Neural progenitor cell (in vitro differentiated cells): ENCODE results near the gene IQCF5. TPM values are rescaled to one million over a fixed set of nuclear protein-coding genes. Genes with fewer than 3 reads are reported as not detected.

ENCODE experiments used
- DNase-seq: peaks from one replicate; pipeline ENCODE4 v3.0.0-alpha.2; 2016; ENCODE audit warnings: low spot score
- H2AFZ ChIP-seq: fragments of 200-600 bp; sonication (generic); replicated peaks from 2 replicates; pipeline ENCODE4 v1.6.1; 2016; ENCODE audit warnings: antibody characterized with exemption
- H3F3A ChIP-seq: fragments of 200-600 bp; sonication (generic); 2 replicates; pipeline ENCODE4 v1.6.1; 2016; ENCODE audit warnings: antibody characterized with exemption, low read depth
- H3K27ac ChIP-seq: fragments of 200-600 bp; sonication (generic); 2 replicates; pipeline ENCODE4 v1.5.1; 2016; ENCODE audit warnings: mild to moderate bottlenecking
- H3K27me3 ChIP-seq: fragments of 200-600 bp; sonication (generic); 2 replicates; pipeline ENCODE4 v1.6.1; 2016; ENCODE audit warnings: mild to moderate bottlenecking, moderate library complexity
- H3K36me3 ChIP-seq: fragments of 200-600 bp; sonication (generic); 2 replicates; pipeline ENCODE4 v1.5.1; 2016
- H3K4me1 ChIP-seq: fragments of 200-600 bp; sonication (generic); 2 replicates; pipeline ENCODE4 v1.6.1; 2016; ENCODE audit warnings: mixed run types
- H3K4me2 ChIP-seq: fragments of 200-600 bp; sonication (generic); 2 replicates; pipeline ENCODE4 v1.6.1; 2016
- H3K4me3 ChIP-seq: fragments of 200-600 bp; sonication (generic); 2 replicates; pipeline ENCODE4 v1.5.1; 2016
- H3K79me2 ChIP-seq: fragments of 200-600 bp; sonication (generic); 2 replicates; pipeline ENCODE4 v1.6.1; 2016; ENCODE audit warnings: low read depth
- H3K9ac ChIP-seq: fragments of 200-600 bp; sonication (generic); 2 replicates; pipeline ENCODE4 v1.6.1; 2016
- H3K9me3 ChIP-seq: fragments of 200-600 bp; sonication (generic); 2 replicates; pipeline ENCODE4 v1.5.1; 2016; ENCODE audit warnings: low read depth
- H4K20me1 ChIP-seq: fragments of 200-600 bp; sonication (generic); 2 replicates; pipeline ENCODE4 v1.6.1; 2016; ENCODE audit warnings: low read depth
- H3K27ac Mint-ChIP-seq: 3 replicates; pipeline ENCODE4 v1.8.0; 2021; ENCODE audit warnings: mixed read lengths
- H3K27me3 Mint-ChIP-seq: 2 replicates; pipeline ENCODE4 v1.8.0; 2022; ENCODE audit warnings: low read depth, mild to moderate bottlenecking, inconsistent platforms, moderate library complexity, mixed read lengths; ENCODE audit not compliant: insufficient read depth
- H3K36me3 Mint-ChIP-seq: 3 replicates; pipeline ENCODE4 v1.8.0; 2021; ENCODE audit warnings: mixed read lengths
- H3K4me1 Mint-ChIP-seq: 3 replicates; pipeline ENCODE4 v1.8.0; 2021; ENCODE audit warnings: mixed read lengths
- H3K4me3 Mint-ChIP-seq: 3 replicates; pipeline ENCODE4 v1.8.0; 2021; ENCODE audit warnings: mild to moderate bottlenecking, moderate library complexity, mixed read lengths
- H3K9me3 Mint-ChIP-seq: 3 replicates; pipeline ENCODE4 v1.8.0; 2020; ENCODE audit warnings: mixed read lengths
- CTCF ChIP-seq: fragments of 200-600 bp; sonication (generic); IDR thresholded peaks from 2 replicates; pipeline ENCODE4 v1.5.1; 2017; ENCODE audit warnings: antibody characterized with exemption, mild to moderate bottlenecking
- EZH2 ChIP-seq: fragments of 200-600 bp; sonication (generic); IDR thresholded peaks from 2 replicates; pipeline ENCODE4 v1.6.1; 2017; ENCODE audit warnings: antibody characterized with exemption, mild to moderate bottlenecking, moderate library complexity
- EZH2phosphoT487 ChIP-seq: fragments of 200-600 bp; sonication (generic); IDR thresholded peaks from 2 replicates; pipeline ENCODE4 v1.6.1; 2017; ENCODE audit warnings: antibody characterized with exemption
- total RNA-seq: library from RNA; depleted of rRNA; stranded (reverse); fragments of >200 nt; gene quantifications from 2 replicates; pipeline ENCODE4 v1.2.3, GENCODE V29; 2015; ENCODE audit warnings: low replicate concordance

The IQCF5 gene
- total RNA-seq, 1 donor from 2014 or later: not detected

- no peak overlapping the region for H3K27ac ChIP-seq
- Mint-ChIP-seq H3K27ac (no peak overlapping the region), H3K9me3 (no peaks in the 10 kb centered on the region), H3K27me3 (peaks cover 8% of the 10 kb centered on the region), H3K4me3 (no peak overlapping the region), H3K36me3 (no peaks in the 10 kb centered on the region), H3K4me1 (peaks cover 2% of the 10 kb centered on the region)
- no peaks in the 10 kb centered on the region for H3F3A ChIP-seq
- no peak overlapping the region for H3K4me2 ChIP-seq
- H3K4me1 ChIP-seq: peaks cover 4% of the 10 kb centered on the region
- H4K20me1 ChIP-seq: no peaks in the 10 kb centered on the region
- DNase-seq: no peak
- no peaks in the 10 kb centered on the region for H3K79me2 ChIP-seq
- no peak overlapping the region for H2AFZ ChIP-seq
- H3K27me3 ChIP-seq: no peaks in the 10 kb centered on the region
- no peaks in the 10 kb centered on the region for H3K9me3 ChIP-seq
- no peak overlapping the region for H3K9ac ChIP-seq
- H3K36me3 ChIP-seq: no peaks in the 10 kb centered on the region
- TF ChIP-seq EZH2phosphoT487 (no peak), EZH2 (no peak), CTCF (no peak)
- no peak overlapping the region for H3K4me3 ChIP-seq
Measured at GRCh38 chr3:51896607-51897305, 21.4 kb upstream of the IQCF5 start.

GRCh38 chr3:51894939-51895338 is 19.5 kb upstream of the IQCF5 start:
- H3F3A ChIP-seq: no peaks in the 10 kb centered on the region
- no peaks in the 10 kb centered on the region for H3K79me2 ChIP-seq
- H3K9ac ChIP-seq: no peak overlapping the region
- H3K4me3 ChIP-seq: no peak overlapping the region
- H3K4me1 ChIP-seq: peaks cover 4% of the 10 kb centered on the region
- H3K27ac ChIP-seq: no peak overlapping the region
- H3K9me3 ChIP-seq: no peaks in the 10 kb centered on the region
- Mint-ChIP-seq H3K9me3 (no peaks in the 10 kb centered on the region), H3K27ac (no peak overlapping the region), H3K4me3 (no peak overlapping the region), H3K36me3 (no peaks in the 10 kb centered on the region), H3K27me3 (peaks cover 5% of the 10 kb centered on the region), H3K4me1 (peaks cover 11% of the 10 kb centered on the region)
- no peaks in the 10 kb centered on the region for H4K20me1 ChIP-seq
- no peak overlapping the region for H2AFZ ChIP-seq
- H3K4me2 ChIP-seq: no peak overlapping the region
- no peak for DNase-seq
- TF ChIP-seq CTCF (no peak), EZH2 (no peak), EZH2phosphoT487 (no peak)
- H3K36me3 ChIP-seq: no peaks in the 10 kb centered on the region
- no peaks in the 10 kb centered on the region for H3K27me3 ChIP-seq

GRCh38 chr3:51894391-51894790 is 19.0 kb upstream of the IQCF5 start:
- Mint-ChIP-seq H3K4me3 (no peak overlapping the region), H3K4me1 (peaks cover 13% of the 10 kb centered on the region), H3K27me3 (peaks cover 5% of the 10 kb centered on the region), H3K36me3 (no peaks in the 10 kb centered on the region), H3K9me3 (no peaks in the 10 kb centered on the region), H3K27ac (no peak overlapping the region)
- no peaks in the 10 kb centered on the region for H3K79me2 ChIP-seq
- no peaks in the 10 kb centered on the region for H3K9me3 ChIP-seq
- H3K4me2 ChIP-seq: no peak overlapping the region
- no peaks in the 10 kb centered on the region for H3K27me3 ChIP-seq
- H3K36me3 ChIP-seq: no peaks in the 10 kb centered on the region
- H3F3A ChIP-seq: no peaks in the 10 kb centered on the region
- H3K4me1 ChIP-seq: peaks cover 4% of the 10 kb centered on the region
- no peak for DNase-seq
- H3K9ac ChIP-seq: no peak overlapping the region
- H2AFZ ChIP-seq: no peak overlapping the region
- H4K20me1 ChIP-seq: no peaks in the 10 kb centered on the region
- no peak for TF ChIP-seq EZH2phosphoT487
- TF ChIP-seq CTCF: no peak
- TF ChIP-seq EZH2: no peak
- no peak overlapping the region for H3K4me3 ChIP-seq
- no peak overlapping the region for H3K27ac ChIP-seq
